HepG2 (cell line): ENCODE data around the gene IRAK3. TPM values are rescaled to one million over a fixed set of nuclear protein-coding genes. Genes with fewer than 3 reads are reported as not detected.
A peak's percentile ranks its signal among the peaks of the same experiment; 100 is the strongest.

Experiments used
- ATAC-seq: fragments of 200-7000 bp; cut with Tn5 transposase; 3 replicates; pipeline ENCODE4 v1.9.1; 2020; ENCODE audit warnings: mild to moderate bottlenecking, moderate library complexity
- BruUV-seq: library from RNA; stranded (reverse); fragments of 400-500 nt; replicated peaks from 2 replicates; lab custom pipeline; 2021; lab: Mats Ljungman, UMichigan
- CTCF ChIA-PET: fragments of 300-600 bp; formaldehyde crosslinking; extraction: SDS; loops from one replicate; lab custom pipeline; 2021; ENCODE audit warnings: low total read pairs, inconsistent platforms, low intra/inter-chr PET ratio; lab: Yijun Ruan, JAX
- POLR2A ChIA-PET: fragments of 350-600 bp; sonication (Branson Sonifier 250); formaldehyde crosslinking; loops from one replicate; lab custom pipeline; 2020; ENCODE audit warnings: antibody characterized with exemption, inconsistent platforms; lab: Yijun Ruan, JAX
- DNase-seq: peaks from one replicate; pipeline ENCODE4 v3.0.0-alpha.2; 2015; ENCODE audit warnings: low spot score
- FAIRE-seq: peaks from 3 replicates; lab custom pipeline; 2011; peaks lifted over from hg19 to GRCh38; lab: Jason Lieb, UNC
- H2AFZ ChIP-seq: one replicate; pipeline ENCODE4 v1.6.1; 2011; ENCODE audit warnings: low read length, inconsistent platforms
- H3K27ac ChIP-seq: fragments of 300-600 bp; 3 replicates; pipeline ENCODE4 v1.8.0; 2011; ENCODE audit warnings: mixed run types, mild to moderate bottlenecking, mixed read lengths, low read length, inconsistent platforms; ENCODE audit not compliant: insufficient read depth; ENCODE audit errors: extremely low read length
- H3K27me3 ChIP-seq, 2 experiments: fragments of 200-600 bp in 1 of 2; 2 replicates in 1 of 2; 3 replicates in 1 of 2; pipeline versions ENCODE4 v1.6.0 to v1.8.0; 2011; ENCODE audit warnings: low read length in 2 of 2, mild to moderate bottlenecking in 2 of 2, moderate library complexity in 2 of 2, inconsistent platforms in 1 of 2; ENCODE audit not compliant: insufficient read depth in 2 of 2, control insufficient read depth in 1 of 2
- H3K36me3 ChIP-seq, 2 experiments: fragments of 200-600 bp in 1 of 2; replicated peaks in 1 of 2; 2 replicates in 1 of 2; 3 replicates in 1 of 2; pipeline versions ENCODE4 v1.5.1 to v1.8.0; 2011; ENCODE audit warnings: low read length in 2 of 2, inconsistent platforms in 1 of 2; ENCODE audit not compliant: insufficient read depth in 2 of 2, control insufficient read depth in 1 of 2
- H3K4me1 ChIP-seq: 2 replicates; pipeline ENCODE4 v1.5.1; 2012; ENCODE audit warnings: low read length, inconsistent platforms; ENCODE audit not compliant: insufficient read depth
- H3K4me2 ChIP-seq: 2 replicates; pipeline ENCODE4 v1.6.0; 2011; ENCODE audit warnings: low read depth, low read length, inconsistent platforms
- H3K4me3 ChIP-seq, 3 experiments: fragments of 200-600 bp in 1 of 3; sonication (generic), shearing (Covaris generic) in 1 of 3; replicated peaks in 1 of 3; 2 replicates each; pipeline ENCODE4 v1.5.1; 2011 to 2016; ENCODE audit warnings: low read length in 3 of 3, inconsistent platforms in 2 of 3, low read depth in 2 of 3, mild to moderate bottlenecking in 2 of 3, control low read depth in 1 of 3, mixed read lengths in 1 of 3; ENCODE audit not compliant: insufficient read depth in 1 of 3
- H3K79me2 ChIP-seq: one replicate; pipeline ENCODE4 v1.6.1; 2011; ENCODE audit warnings: low read length, inconsistent platforms; ENCODE audit not compliant: insufficient read depth
- H3K9ac ChIP-seq: 2 replicates; pipeline ENCODE4 v1.6.0; 2011; ENCODE audit warnings: mild to moderate bottlenecking, low read depth, low read length, inconsistent platforms; ENCODE audit not compliant: insufficient read depth
- H3K9me3 ChIP-seq: 2 replicates; pipeline ENCODE4 v1.5.1; 2012; ENCODE audit warnings: mild to moderate bottlenecking, low read length
- H4K20me1 ChIP-seq: 2 replicates; pipeline ENCODE4 v1.6.0; 2011; ENCODE audit warnings: inconsistent platforms, mild to moderate bottlenecking, low read length, moderate library complexity; ENCODE audit not compliant: insufficient read depth
- DNMT3B ChIP-seq: conservative IDR thresholded peaks from 2 replicates; pipeline ENCODE4 v1.6.1; 2016; ENCODE audit warnings: missing biosample characterization, control low read depth
- KDM5A ChIP-seq: fragments of 200-600 bp; sonication (generic); IDR thresholded peaks from 2 replicates; pipeline ENCODE4 v1.7.0; 2018; ENCODE audit warnings: antibody characterized with exemption, mild to moderate bottlenecking, low read length, borderline replicate concordance
- PHB2 ChIP-seq: fragments of 450-650 bp; IDR thresholded peaks from 2 replicates; pipeline ENCODE4 v1.6.1; 2018; ENCODE audit not compliant: partially characterized antibody
- THAP9 ChIP-seq: sonication (generic); formaldehyde crosslinking; IDR thresholded peaks from 2 replicates; pipeline ENCODE4; 2020; ENCODE audit warnings: missing genetic modification reagents, mild to moderate bottlenecking, borderline replicate concordance
- THYN1 ChIP-seq: sonication (generic); formaldehyde crosslinking; IDR thresholded peaks from 2 replicates; pipeline ENCODE4 v1.8.1; 2023; ENCODE audit warnings: low read depth, mild to moderate bottlenecking, moderate library complexity, missing genetic modification reagents, borderline replicate concordance
- U2AF1 ChIP-seq: fragments of 200-400 bp; formaldehyde crosslinking; optimal IDR thresholded peaks from 2 replicates; pipeline ENCODE3; 2017; ENCODE audit warnings: mild to moderate bottlenecking, low read depth, low read length
- ZNF124 ChIP-seq: sonication (generic); formaldehyde crosslinking; IDR thresholded peaks from 2 replicates; pipeline ENCODE4 v1.4.0; 2020; ENCODE audit warnings: missing genetic modification reagents
- ZNF282 ChIP-seq: fragments of 450-650 bp; IDR thresholded peaks from 2 replicates; pipeline ENCODE4 v1.6.1; 2018; ENCODE audit not compliant: partially characterized antibody
- ZNF367 ChIP-seq: sonication (generic); formaldehyde crosslinking; IDR thresholded peaks from 2 replicates; pipeline ENCODE4 v1.4.0; 2020; ENCODE audit warnings: missing genetic modification reagents, borderline replicate concordance
- ZNF598 ChIP-seq: sonication (generic); formaldehyde crosslinking; IDR thresholded peaks from 2 replicates; pipeline ENCODE4 v1.5.1; 2020; ENCODE audit warnings: mild to moderate bottlenecking, missing genetic modification reagents, borderline replicate concordance
- WGBS: methylation state at CpG from one replicate; pipeline ENCODE4 v1.1.6; 2017; ENCODE audit warnings: low lambda C conversion rate; 5-methylcytosine and 5-hydroxymethylcytosine counted together
- in situ Hi-C: cut with HindIII; loops from 2 replicates; pipeline ENCODE4 v1.10.0; 2017; ENCODE audit warnings: low pct_unique_long_range_greater_than_20kb; ENCODE audit not compliant: extremely low pct_ligation_motif_present
- intact Hi-C: fragments of 100-400 bp; cut with micrococcal nuclease; formaldehyde crosslinking; loops from one replicate; pipeline ENCODE4 v1.10.0; 2022; ENCODE audit not compliant: unreplicated experiment
- polyA plus RNA-seq, 8 experiments: library from polyadenylated mRNA; depleted of rRNA in 3 of 8; stranded (reverse) in 7 of 8; unstranded in 1 of 8; fragments of >200 nt; fragmentation: Illumina TruSeq in 4 of 8; extraction: Trizol in 4 of 8; gene quantifications; 2 replicates each; pipeline versions ENCODE4 v1.2.1 to v1.2.3, GENCODE V29; 2011 to 2016; ENCODE audit warnings: low read depth in 4 of 8, missing spikeins in 1 of 8, mixed read lengths in 1 of 8; ENCODE audit not compliant: insufficient read depth in 1 of 8
- total RNA-seq, 5 experiments: library from RNA; depleted of rRNA; stranded (reverse); fragments of >200 nt; fragmentation: Illumina TruSeq; extraction: Trizol; gene quantifications; 2 replicates each; pipeline ENCODE4 v1.2.3, GENCODE V29; 2016; ENCODE audit warnings: low read depth in 1 of 5

The IRAK3 gene
- total and polyA plus RNA-seq, 2 of the 13 experiments (the other 11 are each of a cell fraction or from before 2014, with no cell fraction given), result 0.01 TPM; not detected in 1

DNA sequence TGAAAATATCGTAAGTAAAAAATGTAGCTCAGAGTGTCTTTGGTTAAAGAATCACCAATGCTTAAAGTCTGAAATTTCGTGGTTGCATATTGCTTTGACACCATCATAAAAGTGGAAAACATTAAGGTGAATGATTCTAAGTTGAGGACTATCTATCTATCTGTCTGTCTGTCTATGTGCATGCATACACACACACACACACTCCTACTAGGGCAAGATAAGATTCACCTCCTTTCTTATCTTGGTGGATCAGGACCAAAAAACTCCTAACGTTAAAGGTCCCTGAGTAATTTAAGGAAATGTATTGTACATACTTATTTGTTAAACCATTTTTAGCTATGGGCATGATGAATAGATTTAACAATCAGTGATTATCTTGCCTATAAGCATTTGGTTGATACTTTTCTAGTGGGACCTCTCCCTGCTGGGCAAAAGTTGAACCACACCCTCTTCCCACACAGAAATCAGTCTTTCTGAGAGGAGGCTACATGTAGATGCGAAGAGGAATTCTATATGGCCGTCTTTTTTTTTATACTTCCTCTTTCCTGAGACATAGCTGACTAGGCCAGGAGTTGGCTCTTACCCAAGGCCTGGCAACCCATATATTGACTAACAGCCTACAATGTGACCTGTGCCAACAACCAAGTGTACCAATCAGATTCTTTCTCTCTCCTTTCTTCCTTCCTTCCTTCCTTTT is 39.2 kb upstream of the IRAK3 start:
- Histone ChIP-seq H3K4me2 (no peak overlapping the region), H3K9me3 (no peaks in the 10 kb centered on the region), H4K20me1 (no peaks in the 10 kb centered on the region), H3K79me2 (no peaks in the 10 kb centered on the region), H3K36me3 (peaks cover 0 to 4% of the 10 kb centered on the region in 2 experiments; a peak in 1 of 5 replicates), H2AFZ (no peak overlapping the region), H3K27me3 (no peaks in the 10 kb centered on the region), H3K4me1 (peaks cover 5% of the 10 kb centered on the region; the same call in 1 of the 2 replicates), H3K4me3 (no peak overlapping the region), H3K9ac (no peak overlapping the region), H3K27ac (no peak overlapping the region)
- peak; percentile 58; the same call in 2 of the 3 replicates for ATAC-seq
- intact Hi-C loops (no loop called here), in situ Hi-C loops (loop anchor here (10.0 kb wide), 1 partner anchor 255 kb away; no protein-coding TSS in a partner anchor)
- CTCF ChIA-PET, result no interaction called here
- no TSS peak for BruUV-seq
- no peak for DNase-seq
- 95% methylated on average over 5 of the region's 5 CpGs for WGBS
- POLR2A ChIA-PET, result interaction anchor here (2.0 kb wide), 1 partner anchor 19 kb away, joined by 5 read pairs; no protein-coding TSS in a partner anchor
- no peak for TF ChIP-seq ZNF282
- no peak for TF ChIP-seq ZNF124
- TF ChIP-seq ZNF367, result no peak
- no peak for TF ChIP-seq KDM5A
- no peak for TF ChIP-seq DNMT3B (CRISPR knock-in tag)
- no peak for TF ChIP-seq THAP9 (CRISPR knock-in tag)
- TF ChIP-seq PHB2, result no peak
- TF ChIP-seq U2AF1, result no peak
- TF ChIP-seq THYN1 (CRISPR knock-in tag), result no peak
- no peak for TF ChIP-seq ZNF598
- TF ChIP-seq, all 625 proteins: peak for 0
- no peak for FAIRE-seq
